SJSA1 (cell line): ENCODE results near the gene FKRP. TPM values are rescaled to one million over a fixed set of nuclear protein-coding genes. Genes with fewer than 3 reads are reported as not detected.

Experiments used
- DNase-seq, 2 experiments: peaks; one replicate each; pipeline ENCODE4 v3.0.0-alpha.2; 2015 to 2020; ENCODE audit warnings: low spot score in 2 of 2, low read depth in 1 of 2
- H3K27ac ChIP-seq: fragments of 250-450 bp; sonication (Bioruptor Pico); 2 replicates; pipeline ENCODE4 v1.5.1; 2020; ENCODE audit warnings: mild to moderate bottlenecking, moderate library complexity
- H3K27me3 ChIP-seq: fragments of 250-450 bp; sonication (Bioruptor Pico); replicated peaks from 2 replicates; pipeline ENCODE4 v1.5.1; 2020; ENCODE audit warnings: mild to moderate bottlenecking, moderate library complexity
- H3K36me3 ChIP-seq: fragments of 250-450 bp; sonication (Bioruptor Pico); 2 replicates; pipeline ENCODE4 v1.5.1; 2020; ENCODE audit warnings: mild to moderate bottlenecking
- H3K4me1 ChIP-seq: fragments of 250-450 bp; sonication (Bioruptor Pico); replicated peaks from 2 replicates; pipeline ENCODE4 v1.6.1; 2021; ENCODE audit warnings: mild to moderate bottlenecking
- H3K4me3 ChIP-seq: fragments of 250-450 bp; sonication (Bioruptor Pico); 2 replicates; pipeline ENCODE4 v1.5.1; 2020; ENCODE audit warnings: mild to moderate bottlenecking
- H3K9me3 ChIP-seq: fragments of 250-450 bp; sonication (Bioruptor Pico); replicated peaks from 2 replicates; pipeline ENCODE4 v1.5.1; 2020; ENCODE audit warnings: mild to moderate bottlenecking
- total RNA-seq: library from RNA; depleted of rRNA; stranded (reverse); fragments of >200 nt; shearing (Covaris generic); gene quantifications from 2 replicates; pipeline ENCODE4 v1.2.3, GENCODE V29; 2014

The FKRP gene
- total RNA-seq, 1 experiment from 2014 or later, result 48.7 TPM

DNA sequence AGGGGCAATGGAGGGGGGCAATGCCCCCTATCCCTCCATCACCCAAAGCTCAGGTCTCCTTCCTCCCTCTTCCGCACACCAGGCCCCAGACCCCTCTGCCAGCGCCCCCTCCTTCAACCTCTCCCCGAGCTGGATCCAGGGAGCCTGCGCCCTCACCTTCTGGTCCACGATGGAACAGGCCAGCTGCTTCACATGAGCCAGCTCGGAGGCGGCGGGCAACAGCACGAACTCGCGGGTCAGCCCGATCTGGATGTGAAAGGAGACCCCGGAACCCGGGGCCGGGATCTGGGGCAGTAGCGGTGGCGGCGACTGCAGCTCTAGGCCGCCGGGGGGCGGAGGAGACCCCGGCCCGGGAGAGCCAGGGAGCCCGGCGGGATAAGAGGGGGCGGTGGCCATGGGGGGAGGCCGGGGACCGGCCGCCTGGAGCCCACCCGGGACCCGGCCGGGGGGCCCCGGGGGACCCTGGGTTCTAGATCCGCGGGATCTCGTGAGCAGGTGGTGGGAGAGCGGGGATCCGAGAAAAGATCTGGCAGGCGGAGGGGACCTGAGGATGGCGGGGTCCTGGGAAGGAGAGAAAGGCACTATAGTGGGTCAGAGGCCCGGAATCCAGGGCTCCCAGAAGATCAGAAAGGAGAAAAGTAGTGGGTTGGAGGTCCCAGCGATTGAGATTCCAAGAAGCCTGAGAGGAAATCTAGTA, 29.7 kb upstream of the FKRP start:
- H3K9me3 ChIP-seq, result no peaks in the 10 kb centered on the region
- 0 out of 2 replicates have a peak overlapping the region, but pooled peaks have one; percentile 7 for H3K27ac ChIP-seq
- DNase-seq, result no peak
- peaks cover 31% of the 10 kb centered on the region for H3K36me3 ChIP-seq
- no peaks in the 10 kb centered on the region for H3K27me3 ChIP-seq
- peak overlapping the region; percentile 52 for H3K4me3 ChIP-seq
- peaks cover 31% of the 10 kb centered on the region for H3K4me1 ChIP-seq

DNA sequence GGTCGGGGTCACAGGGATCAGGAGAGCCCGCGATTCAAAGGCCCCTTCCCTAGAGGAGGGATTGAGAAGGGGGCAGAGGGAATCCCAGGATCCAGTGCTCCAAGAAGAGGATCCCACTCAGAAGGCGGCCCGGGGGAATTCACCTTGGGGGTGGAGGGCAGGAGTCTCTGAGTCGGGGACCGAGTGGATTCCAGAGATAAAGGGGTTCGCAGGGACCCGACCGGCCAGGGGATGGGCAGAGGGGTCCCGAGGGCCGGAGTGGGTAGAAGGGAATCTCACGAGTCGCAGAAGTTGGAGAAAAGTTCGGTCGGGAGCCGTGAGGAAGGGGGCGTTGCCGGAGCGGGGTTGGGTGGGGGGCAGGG, 29.2 kb upstream of the FKRP start:
- H3K36me3 ChIP-seq, result peaks cover 34% of the 10 kb centered on the region
- peak overlapping the region; percentile 5; the same call in 1 of the 2 replicates for H3K27ac ChIP-seq
- no peak for DNase-seq
- no peaks in the 10 kb centered on the region for H3K9me3 ChIP-seq
- H3K27me3 ChIP-seq, result no peaks in the 10 kb centered on the region
- peak overlapping the region; percentile 52 for H3K4me3 ChIP-seq
- peaks cover 31% of the 10 kb centered on the region for H3K4me1 ChIP-seq

GRCh38 chr19:46717034-46717715, 28.7 kb upstream of the FKRP start, which contains the start of gene PRKD2:
Gene PRKD2 (minus strand): TSS chr19:46717114. CDS start chr19:46716370, 744 bp downstream.
- peak; percentile 69 to 87 for DNase-seq
- Histone ChIP-seq H3K27ac (peak within 1 kb of the TSS; percentile 45), H3K27me3 (no peaks in the 10 kb centered on the region), H3K4me1 (peaks cover 31% of the 10 kb centered on the region), H3K36me3 (peaks cover 40% of the 10 kb centered on the region), H3K4me3 (peak within 1 kb of the TSS; percentile 52), H3K9me3 (no peaks in the 10 kb centered on the region)

GRCh38 chr19:46717716-46718143, 28.1 kb upstream of the FKRP start:
- Histone ChIP-seq H3K4me3 (peak overlapping the region; percentile 52), H3K27me3 (no peaks in the 10 kb centered on the region), H3K4me1 (peaks cover 31% of the 10 kb centered on the region), H3K36me3 (peaks cover 45% of the 10 kb centered on the region), H3K9me3 (no peaks in the 10 kb centered on the region), H3K27ac (no peak overlapping the region)
- DNase-seq, result no peak

DNA sequence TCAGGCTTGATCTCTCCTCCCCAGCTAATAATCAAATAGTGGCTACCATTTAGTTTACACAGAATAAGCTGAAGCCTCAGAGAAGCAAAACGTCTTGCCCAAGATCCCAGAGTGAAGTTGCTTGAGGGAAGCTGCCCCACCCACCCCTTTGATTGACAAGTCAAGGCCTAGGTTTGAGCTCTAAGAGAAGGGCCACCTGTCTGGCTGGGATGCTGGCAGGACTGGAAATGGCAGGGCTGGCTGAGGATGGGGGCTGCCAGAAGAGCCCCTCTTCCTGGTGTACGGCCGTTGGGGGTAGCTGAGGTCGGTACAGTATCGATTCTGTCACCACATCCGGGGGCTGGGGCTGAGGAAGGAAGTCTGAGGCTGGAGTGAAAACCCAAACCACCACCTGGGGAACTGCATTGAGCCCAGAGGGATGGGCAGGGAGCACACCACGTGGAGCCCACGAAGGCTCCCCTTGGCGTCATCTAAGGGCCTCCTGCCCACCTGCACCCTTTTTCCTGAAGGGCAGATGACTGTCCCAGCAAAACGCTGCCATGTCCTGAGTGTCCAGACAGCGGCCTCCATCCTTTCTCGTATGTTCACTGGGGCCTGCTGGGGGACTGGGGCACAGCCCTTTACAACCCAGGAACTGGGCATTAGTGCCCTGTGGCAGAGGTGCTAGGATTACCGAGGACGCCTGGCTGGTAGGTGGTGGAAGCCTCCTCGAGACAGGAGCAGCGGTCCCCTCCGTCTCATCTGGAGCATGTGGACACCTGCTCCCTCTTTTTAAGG, 27.5 kb upstream of the FKRP start:
- H3K27me3 ChIP-seq, result no peaks in the 10 kb centered on the region
- no peak overlapping the region for H3K27ac ChIP-seq
- peaks cover 51% of the 10 kb centered on the region for H3K36me3 ChIP-seq
- no peak overlapping the region for H3K4me3 ChIP-seq
- H3K9me3 ChIP-seq, result no peaks in the 10 kb centered on the region
- no peak for DNase-seq
- peaks cover 31% of the 10 kb centered on the region for H3K4me1 ChIP-seq

- Histone ChIP-seq H3K9me3 (no peaks in the 10 kb centered on the region), H3K4me1 (peaks cover 28% of the 10 kb centered on the region), H3K4me3 (no peak overlapping the region), H3K36me3 (peaks cover 57% of the 10 kb centered on the region), H3K27me3 (no peaks in the 10 kb centered on the region), H3K27ac (no peak overlapping the region)
- DNase-seq, result no peak
Measured at GRCh38 chr19:46718934-46719622, 26.8 kb upstream of the FKRP start.

DNA sequence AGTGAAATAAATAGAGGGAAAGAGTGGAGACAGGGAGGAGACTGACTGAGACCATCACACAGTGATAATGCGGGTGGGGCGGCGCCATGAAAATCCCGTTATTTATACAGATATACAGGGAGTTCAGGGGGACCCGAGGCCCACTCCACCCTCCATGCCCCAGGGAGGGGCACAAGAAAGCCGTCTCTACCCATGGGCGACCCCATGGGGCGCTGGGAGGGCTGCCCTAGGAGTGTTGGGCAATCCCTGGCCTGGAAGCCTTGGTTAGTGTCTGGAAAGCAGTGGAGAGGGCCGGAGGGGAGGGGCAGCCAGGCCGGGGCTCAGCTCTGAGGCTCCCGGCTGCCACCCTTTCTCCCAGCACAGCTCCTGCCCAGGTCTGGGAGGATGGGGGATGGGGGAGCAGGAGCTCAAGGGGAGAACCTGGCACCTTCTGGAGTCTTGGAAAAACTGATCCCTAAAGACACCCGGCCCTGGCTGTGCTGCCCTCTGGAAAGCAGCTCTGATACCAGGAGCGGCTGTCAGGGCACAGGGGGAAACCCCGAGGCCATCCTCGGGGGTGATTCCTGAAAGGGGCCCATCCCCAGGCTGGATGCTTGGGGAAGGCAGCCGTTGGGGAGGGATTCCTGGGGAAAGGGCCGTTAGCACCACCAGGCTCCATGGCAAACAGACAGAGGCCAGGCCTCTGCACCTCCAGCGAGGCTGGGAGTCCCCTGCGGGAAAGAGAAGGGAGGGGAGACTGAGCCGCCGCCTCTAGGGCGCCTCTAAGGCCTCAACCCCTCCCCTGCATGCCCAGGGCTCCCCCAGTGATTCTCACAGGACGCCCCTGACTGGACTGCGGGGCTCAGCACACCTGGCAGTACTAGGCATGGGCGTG, 26.0 kb upstream of the FKRP start:
- no peaks in the 10 kb centered on the region for H3K27me3 ChIP-seq
- H3K27ac ChIP-seq, result no peak overlapping the region
- DNase-seq, result no peak
- peaks cover 24% of the 10 kb centered on the region for H3K4me1 ChIP-seq
- H3K4me3 ChIP-seq, result no peak overlapping the region
- H3K9me3 ChIP-seq, result no peaks in the 10 kb centered on the region
- peaks cover 64% of the 10 kb centered on the region for H3K36me3 ChIP-seq

DNA sequence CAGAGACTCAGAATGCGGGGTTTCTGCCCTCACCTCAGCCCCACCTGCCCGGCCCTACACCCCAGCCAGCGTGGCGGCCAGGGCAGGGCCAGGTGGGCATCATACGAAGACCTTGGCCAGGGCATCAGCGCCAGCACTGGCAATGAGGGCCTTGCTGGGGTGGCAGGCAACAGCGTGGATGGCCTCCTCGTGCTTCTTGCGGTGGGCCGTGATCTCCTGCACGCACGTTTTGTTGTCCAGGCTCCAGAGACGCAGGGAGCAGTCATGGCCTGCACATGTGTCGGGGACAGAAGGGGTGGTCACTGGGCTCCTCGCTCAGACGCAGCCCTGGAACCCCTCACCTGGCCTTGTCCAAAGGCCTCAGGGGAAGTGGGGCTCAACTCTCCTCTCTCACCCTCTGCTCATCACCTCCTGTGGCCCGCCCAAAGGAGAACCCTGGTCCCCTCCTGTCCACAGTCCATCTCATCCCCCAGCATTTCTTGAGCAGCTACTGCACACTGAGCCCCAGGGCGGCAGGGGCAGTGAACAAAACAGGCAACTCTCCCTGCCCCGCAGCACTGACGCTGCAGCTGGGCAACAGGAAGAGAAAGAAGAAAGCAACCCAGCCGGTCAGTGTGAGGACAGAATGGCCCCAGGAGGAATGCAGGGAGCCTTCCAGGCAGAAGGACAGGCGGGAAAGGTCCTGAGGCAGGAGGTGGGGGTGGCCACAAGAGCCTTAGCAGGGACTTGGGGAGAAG, 25.2 kb upstream of the FKRP start:
- no peaks in the 10 kb centered on the region for H3K27me3 ChIP-seq
- peaks cover 16% of the 10 kb centered on the region for H3K4me1 ChIP-seq
- no peaks in the 10 kb centered on the region for H3K9me3 ChIP-seq
- H3K36me3 ChIP-seq, result peaks cover 70% of the 10 kb centered on the region
- H3K27ac ChIP-seq, result no peak overlapping the region
- DNase-seq, result no peak
- H3K4me3 ChIP-seq, result no peak overlapping the region

DNA sequence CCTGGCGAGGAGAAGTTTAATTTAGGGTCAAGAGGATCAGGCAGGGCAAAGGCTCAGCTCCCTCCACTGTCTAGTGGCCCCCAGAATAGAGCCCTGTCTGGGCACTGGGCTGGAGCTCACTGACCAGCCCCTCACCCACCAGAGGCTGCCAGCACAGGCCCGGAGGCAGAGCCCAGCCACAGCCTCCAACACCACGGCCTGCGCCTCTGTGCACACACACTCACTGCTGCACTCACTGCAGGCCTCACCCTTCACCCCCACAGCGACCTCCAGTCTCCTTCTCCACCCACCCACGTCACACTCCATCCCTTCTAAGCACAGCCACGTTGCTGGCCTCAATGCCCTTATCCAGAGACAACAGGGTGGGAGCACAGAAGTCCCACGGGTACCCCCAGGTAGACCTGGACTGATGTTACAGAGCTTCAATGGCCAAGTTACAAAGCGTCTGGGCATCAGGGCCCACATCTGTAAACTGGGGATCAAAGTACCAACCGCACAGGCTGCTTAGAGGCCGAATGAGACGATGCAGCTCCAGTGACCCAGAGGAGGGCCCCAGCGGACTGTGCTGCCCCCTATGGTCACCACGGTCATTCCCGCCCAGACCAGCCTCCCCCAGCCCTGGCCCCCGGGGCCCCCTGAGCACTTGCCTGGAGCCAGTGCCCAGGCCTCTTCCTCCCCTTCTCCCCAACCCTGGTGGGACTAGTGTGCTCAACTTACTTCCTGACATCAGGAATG, 24.4 kb upstream of the FKRP start:
- H3K27me3 ChIP-seq, result no peaks in the 10 kb centered on the region
- H3K36me3 ChIP-seq, result peaks cover 78% of the 10 kb centered on the region
- H3K9me3 ChIP-seq, result no peaks in the 10 kb centered on the region
- H3K4me1 ChIP-seq, result peaks cover 11% of the 10 kb centered on the region; the same call in 1 of the 2 replicates
- no peak overlapping the region for H3K4me3 ChIP-seq
- no peak overlapping the region for H3K27ac ChIP-seq
- DNase-seq, result no peak

- no peak for DNase-seq
- H3K4me3 ChIP-seq, result no peak overlapping the region
- H3K9me3 ChIP-seq, result no peaks in the 10 kb centered on the region
- H3K27me3 ChIP-seq, result no peaks in the 10 kb centered on the region
- peaks cover 83% of the 10 kb centered on the region for H3K36me3 ChIP-seq
- peaks cover 11% of the 10 kb centered on the region; the same call in 1 of the 2 replicates for H3K4me1 ChIP-seq
- no peak overlapping the region for H3K27ac ChIP-seq
Measured at GRCh38 chr19:46722004-46722380, 23.9 kb upstream of the FKRP start.

- Histone ChIP-seq H3K27me3 (no peaks in the 10 kb centered on the region), H3K27ac (no peak overlapping the region), H3K9me3 (no peaks in the 10 kb centered on the region), H3K36me3 (peaks cover 89% of the 10 kb centered on the region), H3K4me1 (peaks cover 8% of the 10 kb centered on the region; the same call in 1 of the 2 replicates), H3K4me3 (no peak overlapping the region)
- no peak for DNase-seq
Measured at GRCh38 chr19:46722421-46723022, 23.3 kb upstream of the FKRP start.
